SKM-1 treated with dmso at 0.1 percent for 144 hours (cell line): Measurements from ENCODE around the gene BEND7.
"Not testable (repeated sequence)": the region's sequence is repeated elsewhere in the genome, so short reads cannot be mapped to it uniquely, and the experiment has no call there.

Experiments
- DNase-seq: peaks from one replicate; lab custom pipeline; 2025; ENCODE audit not compliant: unreplicated experiment; lab: John Stamatoyannopoulos, UW

Gene BEND7

GRCh38 chr10:13422800-13423199 lies 106.0 kb downstream of the BEND7 start:
- DNase-seq: no peak

GRCh38 chr10:13421382-13421917 lies 107.4 kb downstream of the BEND7 start:
- no peak for DNase-seq

GRCh38 chr10:13420532-13421307 lies 108.1 kb downstream of the BEND7 start:
- DNase-seq: no peak

- no peak for DNase-seq
Measured at GRCh38 chr10:13417459-13418126, 111.2 kb downstream of the BEND7 start.

GRCh38 chr10:13416760-13417159 lies 112.1 kb downstream of the BEND7 start:
- no peak for DNase-seq

- no peak for DNase-seq
Measured at GRCh38 chr10:13414855-13415254, 114.0 kb downstream of the BEND7 start.

GRCh38 chr10:13414137-13414536 lies 114.7 kb downstream of the BEND7 start:
- no peak for DNase-seq

GRCh38 chr10:13412894-13413293 lies 115.9 kb downstream of the BEND7 start:
- DNase-seq: no peak

- DNase-seq: no peak
Measured at GRCh38 chr10:13404791-13405190, 124.0 kb downstream of the BEND7 start.

- DNase-seq: no peak
Measured at GRCh38 chr10:13404305-13404759, 124.5 kb downstream of the BEND7 start.

GRCh38 chr10:13403426-13403825 lies 125.4 kb downstream of the BEND7 start:
- not testable (repeated sequence) for DNase-seq

GRCh38 chr10:13402021-13402420 lies 126.8 kb downstream of the BEND7 start:
- DNase-seq: no peak

GRCh38 chr10:13401142-13401541 lies 127.7 kb downstream of the BEND7 start:
- no peak for DNase-seq

GRCh38 chr10:13400196-13400965 lies 128.4 kb downstream of the BEND7 start:
- DNase-seq: no peak

GRCh38 chr10:13399752-13400151 lies 129.1 kb downstream of the BEND7 start:
- no peak for DNase-seq

GRCh38 chr10:13399236-13399635 lies 129.6 kb downstream of the BEND7 start:
- no peak for DNase-seq

- no peak for DNase-seq
Measured at GRCh38 chr10:13397052-13397451, 131.8 kb downstream of the BEND7 start.

GRCh38 chr10:13396369-13396768 lies 132.4 kb downstream of the BEND7 start:
- DNase-seq: no peak

GRCh38 chr10:13395540-13395939 lies 133.3 kb downstream of the BEND7 start:
- DNase-seq: no peak

- DNase-seq: no peak
Measured at GRCh38 chr10:13393640-13394039, 135.2 kb downstream of the BEND7 start.

- no peak for DNase-seq
Measured at GRCh38 chr10:13392701-13393100, 136.1 kb downstream of the BEND7 start.
